Islet of Langerhans (tissue), 1 donor: ENCODE results near the gene PRRG3.
"Not testable (repeated sequence)": the region's sequence is repeated elsewhere in the genome, so short reads cannot be mapped to it uniquely, and the experiment has no call there.

Source experiments
- FAIRE-seq: peaks from one replicate; lab custom pipeline; 2011; peaks lifted over from hg19 to GRCh38; lab: Jason Lieb, UNC

The PRRG3 gene

GRCh38 chrX:151694661-151695582 lies at the start of gene PRRG3:
PRRG3 (plus strand) TSS chrX:151695458; CDS start chrX:151698815, 3,357 bp downstream.
- FAIRE-seq = no peak

GRCh38 chrX:151675121-151675746 lies 20.0 kb upstream of the PRRG3 start:
- FAIRE-seq = no peak

GRCh38 chrX:151676196-151676595 lies 19.1 kb upstream of the PRRG3 start:
- no peak for FAIRE-seq

GRCh38 chrX:151679798-151680402 lies 15.4 kb upstream of the PRRG3 start:
- FAIRE-seq = no peak

GRCh38 chrX:151680805-151681204 lies 14.5 kb upstream of the PRRG3 start:
- peak; percentile 84 for FAIRE-seq

- FAIRE-seq = no peak
Observed at GRCh38 chrX:151687635-151688034, 7.6 kb upstream of the PRRG3 start.

GRCh38 chrX:151688695-151689094 lies 6.6 kb upstream of the PRRG3 start:
- FAIRE-seq = no peak

- FAIRE-seq = no peak
Observed at GRCh38 chrX:151692825-151693224, 2.4 kb upstream of the PRRG3 start.

- no peak for FAIRE-seq
Observed at GRCh38 chrX:151694121-151694520, 1.1 kb upstream of the PRRG3 start.

GRCh38 chrX:151695583-151696340 lies 504 bp downstream of the PRRG3 start:
- no peak for FAIRE-seq

- FAIRE-seq = not testable (repeated sequence)
Observed at GRCh38 chrX:151697082-151697481, 1.8 kb downstream of the PRRG3 start.

GRCh38 chrX:151697522-151697921 lies 2.3 kb downstream of the PRRG3 start:
- no peak for FAIRE-seq

GRCh38 chrX:151698485-151698884 lies 3.2 kb downstream of the PRRG3 start:
- FAIRE-seq = no peak

- no peak for FAIRE-seq
Observed at GRCh38 chrX:151699746-151700145, 4.5 kb downstream of the PRRG3 start.

GRCh38 chrX:151700581-151700980 lies 5.3 kb downstream of the PRRG3 start:
- no peak for FAIRE-seq

- no peak for FAIRE-seq
Observed at GRCh38 chrX:151701071-151701470, 5.8 kb downstream of the PRRG3 start.

GRCh38 chrX:151701531-151701930 lies 6.3 kb downstream of the PRRG3 start:
- FAIRE-seq = no peak

- FAIRE-seq = no peak
Observed at GRCh38 chrX:151702026-151702714, 6.9 kb downstream of the PRRG3 start.

- FAIRE-seq = no peak
Observed at GRCh38 chrX:151702741-151703340, 7.6 kb downstream of the PRRG3 start.

- no peak for FAIRE-seq
Observed at GRCh38 chrX:151703487-151703886, 8.2 kb downstream of the PRRG3 start.

GRCh38 chrX:151704041-151704663 lies 8.9 kb downstream of the PRRG3 start:
- no peak for FAIRE-seq
